Hepatocyte (in vitro differentiated cells): Measurements from ENCODE around the gene PRPF4.

Experiments used
- CTCF ChIP-seq: fragments of 200-600 bp; sonication (generic); IDR thresholded peaks from 2 replicates; pipeline ENCODE4 v1.5.1; 2016; ENCODE audit warnings: antibody characterized with exemption, mild to moderate bottlenecking; ENCODE audit not compliant: poor library complexity
- EZH2 ChIP-seq: fragments of 200-600 bp; sonication (generic); IDR thresholded peaks from 2 replicates; pipeline ENCODE4 v1.6.1; 2016; ENCODE audit warnings: antibody characterized with exemption, mild to moderate bottlenecking, borderline replicate concordance
- EZH2phosphoT487 ChIP-seq: fragments of 200-600 bp; sonication (generic); IDR thresholded peaks from one replicate; pipeline ENCODE4 v1.6.1; 2018; ENCODE audit warnings: antibody characterized with exemption, mild to moderate bottlenecking, low read depth, moderate library complexity; ENCODE audit not compliant: unreplicated experiment, severe bottlenecking

GRCh38 chr9:113299800-113300292 lies 24.4 kb downstream of the PRPF4 start:
- TF ChIP-seq CTCF, result no peak
- no peak for TF ChIP-seq EZH2phosphoT487
- TF ChIP-seq EZH2, result no peak
